ENCODE data around the gene PIK3R5. TPM values are rescaled to one million over a fixed set of nuclear protein-coding genes. Genes with fewer than 3 reads are reported as not detected.
"Not testable (repeated sequence)": the region's sequence is repeated elsewhere in the genome, so short reads cannot be mapped to it uniquely, and the experiment has no call there.

The PIK3R5 gene
- polyA plus RNA-seq, 4 donors: 0.56 to 1.4 (median 0.82) TPM

GRCh38 chr17:8988263-8988935, 22.9 kb upstream of the PIK3R5 start:
- not testable (repeated sequence) for DNase-seq (ENCODE audit: low read depth in 4 of 4, low spot score in 2 of 4)

DNA sequence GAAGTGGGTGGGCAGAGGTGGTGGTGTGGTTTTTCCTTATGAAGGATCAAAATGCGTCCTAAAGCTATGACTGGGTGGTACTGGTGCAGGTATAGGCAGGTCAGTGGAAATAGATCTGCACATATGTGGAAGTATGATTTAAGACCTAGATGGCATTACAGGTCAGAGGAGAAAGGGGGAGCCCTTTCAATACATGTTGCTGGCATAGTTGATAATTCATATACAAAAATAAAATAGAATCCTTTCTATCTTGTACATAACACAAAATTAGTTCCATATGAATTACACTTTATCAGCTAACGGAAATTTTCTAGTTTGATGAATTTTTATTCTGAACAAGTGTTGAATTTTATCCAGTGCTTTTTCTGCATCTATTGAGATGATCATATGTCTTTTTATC, 20.8 kb upstream of the PIK3R5 start:
- DNase-seq (ENCODE audit: low read depth in 4 of 4, low spot score in 2 of 4): no peak

- no peak for DNase-seq (ENCODE audit: low read depth in 4 of 4, low spot score in 2 of 4)
Observed at GRCh38 chr17:8985054-8985701, 19.7 kb upstream of the PIK3R5 start.

GRCh38 chr17:8984225-8984624, 18.7 kb upstream of the PIK3R5 start:
- DNase-seq (ENCODE audit: low read depth in 4 of 4, low spot score in 2 of 4): not testable (repeated sequence)

GRCh38 chr17:8981443-8981842, 15.9 kb upstream of the PIK3R5 start:
- no peak for DNase-seq (ENCODE audit: low read depth in 4 of 4, low spot score in 2 of 4)

GRCh38 chr17:8979715-8980114, 14.2 kb upstream of the PIK3R5 start:
- no peak for DNase-seq (ENCODE audit: low read depth in 4 of 4, low spot score in 2 of 4)

DNA sequence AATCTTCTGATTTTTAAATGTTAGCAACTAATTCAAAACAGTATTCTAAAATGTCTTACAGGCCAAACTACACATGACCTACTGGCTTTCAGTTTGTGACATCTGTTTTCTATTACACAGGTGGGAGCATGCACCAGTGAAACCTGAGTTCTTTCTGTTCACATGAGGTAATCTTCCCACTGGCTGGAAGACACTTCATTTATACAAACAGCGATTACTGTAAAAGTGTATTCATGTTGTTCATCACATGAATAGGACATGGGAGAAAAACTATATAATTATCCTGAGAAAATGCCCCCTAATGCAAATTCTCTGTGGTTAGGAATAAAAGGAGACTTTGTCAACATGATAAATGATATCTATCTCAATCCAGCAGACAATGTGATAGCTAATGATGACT, 11.1 kb upstream of the PIK3R5 start:
- no peak for DNase-seq (ENCODE audit: low read depth in 4 of 4, low spot score in 2 of 4)

DNA sequence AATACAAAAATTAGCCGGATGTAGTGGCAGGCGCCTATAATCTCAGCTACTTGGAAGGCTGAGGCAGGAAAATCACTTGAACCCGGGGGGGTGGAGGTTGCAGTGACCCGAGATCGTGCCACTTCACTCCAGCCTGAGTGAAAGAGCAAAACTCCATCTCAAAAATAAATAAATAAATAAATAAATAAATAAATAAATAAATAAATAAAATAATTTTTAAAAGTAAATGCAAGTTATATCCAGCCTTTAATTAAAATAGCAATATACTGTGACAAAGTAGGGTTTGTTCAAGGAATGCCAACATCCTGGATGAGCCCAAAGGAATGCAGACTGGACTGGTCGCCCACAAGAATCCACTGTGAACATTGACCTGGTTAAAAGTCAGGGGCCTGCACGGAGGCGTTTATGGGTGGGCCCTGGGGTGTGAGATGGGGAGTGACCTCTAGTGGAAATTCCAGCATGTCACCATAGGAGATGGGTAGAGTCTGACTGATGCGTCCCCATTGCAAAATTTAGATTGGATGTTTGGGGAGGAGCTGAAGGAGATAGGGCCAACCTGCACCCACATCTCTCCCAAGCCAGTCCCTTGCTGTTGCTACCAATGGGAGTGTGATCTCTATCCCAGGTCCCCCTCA, 9.7 kb upstream of the PIK3R5 start:
- no peak for DNase-seq (ENCODE audit: low read depth in 4 of 4, low spot score in 2 of 4)

DNA sequence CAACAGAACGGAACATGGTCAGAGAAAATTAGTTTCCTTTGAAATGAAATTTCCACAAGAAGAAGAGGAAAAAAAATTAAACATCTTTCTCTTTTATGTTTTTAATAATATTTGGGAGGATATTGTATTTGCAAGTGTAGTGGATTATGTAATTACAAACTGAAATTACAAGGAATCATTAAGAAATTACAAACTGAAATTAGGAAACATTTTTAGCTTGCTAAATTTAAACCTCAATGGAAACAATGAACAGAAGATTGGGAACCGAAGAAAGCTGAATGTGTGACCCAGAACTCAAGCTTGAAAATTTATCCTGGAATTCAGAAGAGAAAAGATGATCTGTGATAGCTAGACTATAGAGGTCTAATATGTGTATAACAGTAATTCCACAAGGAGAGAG, 4.4 kb upstream of the PIK3R5 start:
- DNase-seq (ENCODE audit: low read depth in 4 of 4, low spot score in 2 of 4): no peak

GRCh38 chr17:8968503-8968902, 3.0 kb upstream of the PIK3R5 start:
- DNase-seq (ENCODE audit: low read depth in 4 of 4, low spot score in 2 of 4): no peak

GRCh38 chr17:8967861-8968260, 2.4 kb upstream of the PIK3R5 start:
- DNase-seq (ENCODE audit: low read depth in 4 of 4, low spot score in 2 of 4): no peak

GRCh38 chr17:8966926-8967325, 1.4 kb upstream of the PIK3R5 start:
- no peak for DNase-seq (ENCODE audit: low read depth in 4 of 4, low spot score in 2 of 4)

GRCh38 chr17:8964801-8965393, 610 bp downstream of the PIK3R5 start:
- DNase-seq (ENCODE audit: low read depth in 4 of 4, low spot score in 2 of 4): no peak

DNA sequence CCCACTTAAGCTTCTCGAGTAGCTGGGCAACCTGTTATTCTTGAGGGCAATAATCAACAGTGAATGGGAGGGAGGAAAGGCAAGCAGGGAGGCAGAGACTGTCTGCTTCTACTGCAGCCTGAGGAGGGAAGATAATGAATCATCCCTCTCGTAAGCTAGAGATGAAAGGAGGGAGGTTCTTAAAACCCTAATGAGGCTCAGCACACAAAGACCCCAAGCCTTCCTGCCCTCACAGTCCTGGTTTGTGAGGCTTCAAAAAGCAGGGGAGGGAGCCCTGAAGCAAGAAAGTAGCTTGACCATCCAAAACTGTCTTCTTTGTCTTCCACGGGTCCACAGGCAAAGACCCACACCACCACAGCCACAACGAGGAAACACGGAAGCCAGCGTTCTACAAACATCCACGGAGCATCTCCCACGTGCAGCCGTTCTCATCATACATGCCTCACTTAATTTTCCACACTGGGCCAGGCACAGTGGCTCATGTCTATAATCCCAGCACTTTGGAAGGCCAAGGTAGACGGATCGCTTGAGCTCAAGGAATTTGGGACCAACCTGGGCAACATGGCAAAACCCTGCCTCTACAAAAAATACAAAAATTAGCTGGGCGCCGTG, 1.8 kb downstream of the PIK3R5 start:
- DNase-seq (ENCODE audit: low read depth in 4 of 4, low spot score in 2 of 4): no peak

DNA sequence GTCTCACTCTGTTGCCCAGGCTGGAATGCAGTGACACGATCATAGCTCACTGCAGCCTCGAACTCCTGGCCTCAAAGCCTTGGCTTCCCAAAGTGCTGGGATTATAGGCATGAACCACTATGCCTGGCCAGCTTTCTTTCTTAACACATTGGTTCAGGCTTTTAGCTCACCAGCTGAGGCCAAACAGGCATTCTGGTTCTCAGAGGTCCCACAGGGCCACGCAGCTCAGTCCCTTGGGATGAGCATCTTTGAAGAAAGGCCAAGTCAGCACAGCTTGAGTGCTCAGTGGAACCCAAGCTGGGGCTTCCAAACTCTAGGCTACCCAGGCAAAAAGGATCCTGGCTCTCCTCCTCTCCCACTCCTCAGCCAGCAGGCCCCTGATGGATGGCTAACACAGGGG, 2.5 kb downstream of the PIK3R5 start:
- no peak for DNase-seq (ENCODE audit: low read depth in 4 of 4, low spot score in 2 of 4)

DNA sequence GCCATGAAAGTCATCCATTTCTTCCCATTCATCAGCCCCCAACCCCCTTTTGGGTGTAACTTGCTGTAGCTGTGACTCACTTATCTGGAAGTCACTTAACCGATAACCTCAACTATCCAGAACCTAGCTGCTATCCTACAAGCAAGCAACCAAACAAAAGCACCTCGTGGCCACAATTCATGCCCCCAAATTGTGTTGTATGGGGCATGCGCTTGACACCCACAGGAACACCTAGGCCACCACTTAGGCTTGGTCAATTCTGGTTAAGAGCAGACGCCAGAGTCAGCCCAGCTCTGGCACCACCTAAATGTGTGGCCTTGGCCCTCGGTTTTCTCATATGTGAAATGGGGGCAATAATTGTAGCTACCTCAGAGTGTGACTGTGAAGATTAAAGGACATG, 3.7 kb downstream of the PIK3R5 start:
- no peak for DNase-seq (ENCODE audit: low read depth in 4 of 4, low spot score in 2 of 4)

GRCh38 chr17:8960325-8961140, 5.0 kb downstream of the PIK3R5 start:
- no peak for DNase-seq (ENCODE audit: low read depth in 4 of 4, low spot score in 2 of 4)

DNA sequence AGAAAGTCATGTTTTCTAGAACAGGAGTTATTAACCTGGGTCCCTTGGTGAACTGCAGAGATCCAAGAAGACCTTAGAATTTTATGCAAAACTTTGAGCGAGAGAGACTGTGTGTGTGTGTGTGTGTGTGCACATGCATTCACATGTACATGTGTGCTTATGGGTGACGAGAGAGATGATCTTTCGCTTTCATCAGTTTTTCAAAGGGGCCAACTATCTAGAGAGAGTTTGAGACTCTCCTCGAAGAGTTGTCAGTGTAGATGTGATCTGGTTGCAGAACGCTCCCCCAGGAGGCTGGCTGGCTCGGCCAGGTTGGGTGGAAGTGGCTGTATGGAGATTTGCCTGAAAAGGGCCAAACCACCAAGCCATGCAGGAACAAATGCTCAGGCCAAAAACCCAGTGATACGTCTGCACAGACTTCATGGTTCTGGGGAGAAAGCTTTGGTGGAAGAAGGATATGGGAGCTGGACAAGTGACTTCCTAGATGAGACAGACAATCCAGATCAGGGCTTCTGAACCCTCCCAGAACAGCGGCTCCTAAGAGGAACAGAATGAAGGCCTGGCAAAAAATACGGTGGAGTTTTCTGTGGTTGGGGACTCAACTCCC, 6.1 kb downstream of the PIK3R5 start:
- DNase-seq (ENCODE audit: low read depth in 4 of 4, low spot score in 2 of 4): no peak

DNA sequence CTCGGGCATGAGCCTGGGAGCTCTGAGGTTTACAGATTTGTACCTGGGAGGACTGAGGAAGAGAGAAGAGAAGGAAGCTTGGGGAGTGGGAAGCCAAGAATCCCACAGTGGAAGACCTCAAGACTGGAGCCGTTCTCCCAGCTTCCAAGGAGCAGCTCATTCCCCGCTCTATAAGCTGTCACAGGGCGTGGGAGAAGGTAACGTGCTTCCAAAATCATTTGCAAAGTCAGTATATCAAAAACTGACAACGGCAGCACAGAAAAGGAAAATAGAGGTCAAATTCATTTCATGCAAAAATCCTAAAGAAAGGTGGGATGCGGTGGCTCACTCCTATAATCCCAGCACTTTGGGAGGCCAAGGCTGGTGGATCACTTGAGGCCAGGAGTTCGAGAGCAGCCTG, 7.8 kb downstream of the PIK3R5 start:
- no peak for DNase-seq (ENCODE audit: low read depth in 4 of 4, low spot score in 2 of 4)

GRCh38 chr17:8956465-8956902, 9.0 kb downstream of the PIK3R5 start:
- DNase-seq (ENCODE audit: low read depth in 4 of 4, low spot score in 2 of 4): no peak

Measured in left renal cortex interstitium (tissue), 4 donors.